ENCODE data around the gene FAM50B. TPM values are rescaled to one million over a fixed set of nuclear protein-coding genes. Genes with fewer than 3 reads are reported as not detected.

Gene FAM50B
- total and polyA plus RNA-seq, 2 of the 13 experiments (the other 11 are each of a cell fraction or from before 2014, with no cell fraction given), result 0.05 TPM; not detected in 1

DNA sequence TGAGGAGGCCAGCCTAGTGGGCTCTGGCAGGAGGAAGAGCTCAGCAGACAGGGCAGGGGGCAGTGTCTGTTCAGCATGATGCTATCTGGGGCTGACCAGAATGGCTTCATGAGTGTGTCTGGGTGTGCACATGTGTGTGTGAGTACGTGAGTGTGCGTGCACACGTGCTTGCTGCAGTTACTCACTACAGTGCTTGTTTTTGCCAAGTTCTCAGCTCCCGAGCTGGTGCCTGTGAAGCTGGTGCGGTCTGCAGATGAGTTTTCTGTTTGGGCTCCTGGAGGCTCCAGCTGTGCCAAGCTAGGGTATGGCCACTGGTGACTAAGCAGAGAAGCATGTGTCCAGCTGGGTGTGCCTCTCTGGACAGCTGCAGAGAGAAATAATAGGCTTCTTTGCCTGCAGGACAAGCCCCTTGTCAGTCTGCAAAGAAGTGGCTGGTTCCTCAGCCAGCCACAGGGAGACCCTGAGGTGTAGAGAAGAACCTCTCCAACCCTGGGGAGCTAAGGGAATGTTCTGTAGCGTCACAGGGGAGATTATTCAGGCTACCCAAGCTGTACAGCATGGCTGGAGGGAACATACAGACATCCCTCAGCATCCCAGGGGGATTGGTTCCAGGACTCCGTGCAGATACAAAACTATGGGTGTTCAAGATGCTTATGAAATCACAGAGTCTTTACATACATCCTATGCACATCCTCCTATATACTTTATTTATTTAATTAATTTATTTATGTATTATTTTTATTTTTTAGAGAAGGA, 40.2 kb upstream of the FAM50B start (continued):
- TF ChIP-seq, protein P1, sequence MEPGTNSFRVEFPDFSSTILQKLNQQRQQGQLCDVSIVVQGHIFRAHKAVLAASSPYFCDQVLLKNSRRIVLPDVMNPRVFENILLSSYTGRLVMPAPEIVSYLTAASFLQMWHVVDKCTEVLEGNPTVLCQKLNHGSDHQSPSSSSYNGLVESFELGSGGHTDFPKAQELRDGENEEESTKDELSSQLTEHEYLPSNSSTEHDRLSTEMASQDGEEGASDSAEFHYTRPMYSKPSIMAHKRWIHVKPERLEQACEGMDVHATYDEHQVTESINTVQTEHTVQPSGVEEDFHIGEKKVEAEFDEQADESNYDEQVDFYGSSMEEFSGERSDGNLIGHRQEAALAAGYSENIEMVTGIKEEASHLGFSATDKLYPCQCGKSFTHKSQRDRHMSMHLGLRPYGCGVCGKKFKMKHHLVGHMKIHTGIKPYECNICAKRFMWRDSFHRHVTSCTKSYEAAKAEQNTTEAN (CRISPR knock-in tag; conservative IDR thresholded peaks at IDR 0.05), result peak; percentile 90
- TF ChIP-seq ZBTB38 (CRISPR knock-in tag; IDR thresholded peaks at IDR 0.05) (peak; percentile 73; the same call in 1 of the 2 replicates), RAD21 (CRISPR knock-in tag; IDR thresholded peaks at IDR 0.05) (0 out of 2 replicates have a peak, but pooled peaks have one; percentile 13), ZNF775 (CRISPR knock-in tag; IDR thresholded peaks at IDR 0.05; ENCODE audit: borderline replicate concordance) (no peak), ZNF296 (CRISPR knock-in tag; conservative IDR thresholded peaks at IDR 0.05) (no peak), FOSL2 (CRISPR knock-in tag; IDR thresholded peaks at IDR 0.05) (peak; percentile 94), TEAD3 (CRISPR knock-in tag; optimal IDR thresholded peaks at IDR 0.05; ENCODE audit: borderline replicate concordance) (peak; percentile 77), GATAD2A (CRISPR knock-in tag; IDR thresholded peaks at IDR 0.05) (peak; percentile 6; the same call in 1 of the 2 replicates), HNRNPL (IDR thresholded peaks at IDR 0.05; ENCODE audit: low read depth, low read length) (0 out of 2 replicates have a peak, but pooled peaks have one; percentile 42), SAP130 (CRISPR knock-in tag; IDR thresholded peaks at IDR 0.05; ENCODE audit: low read depth) (0 out of 2 replicates have a peak, but pooled peaks have one; percentile 27), PHF20 (CRISPR knock-in tag; IDR thresholded peaks at IDR 0.05) (no peak), SIX4 (CRISPR knock-in tag; IDR thresholded peaks at IDR 0.05) (no peak), AKAP8 (CRISPR knock-in tag; IDR thresholded peaks at IDR 0.05) (no peak), ZNF563 (CRISPR knock-in tag; IDR thresholded peaks at IDR 0.05) (no peak)
- TF ChIP-seq, protein P2, sequence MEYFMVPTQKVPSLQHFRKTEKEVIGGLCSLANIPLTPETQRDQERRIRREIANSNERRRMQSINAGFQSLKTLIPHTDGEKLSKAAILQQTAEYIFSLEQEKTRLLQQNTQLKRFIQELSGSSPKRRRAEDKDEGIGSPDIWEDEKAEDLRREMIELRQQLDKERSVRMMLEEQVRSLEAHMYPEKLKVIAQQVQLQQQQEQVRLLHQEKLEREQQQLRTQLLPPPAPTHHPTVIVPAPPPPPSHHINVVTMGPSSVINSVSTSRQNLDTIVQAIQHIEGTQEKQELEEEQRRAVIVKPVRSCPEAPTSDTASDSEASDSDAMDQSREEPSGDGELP (IDR thresholded peaks at IDR 0.05; ENCODE audit: borderline replicate concordance, low read depth), result peak; percentile 71; the same call in 1 of the 2 replicates
- TF ChIP-seq, protein P3, sequence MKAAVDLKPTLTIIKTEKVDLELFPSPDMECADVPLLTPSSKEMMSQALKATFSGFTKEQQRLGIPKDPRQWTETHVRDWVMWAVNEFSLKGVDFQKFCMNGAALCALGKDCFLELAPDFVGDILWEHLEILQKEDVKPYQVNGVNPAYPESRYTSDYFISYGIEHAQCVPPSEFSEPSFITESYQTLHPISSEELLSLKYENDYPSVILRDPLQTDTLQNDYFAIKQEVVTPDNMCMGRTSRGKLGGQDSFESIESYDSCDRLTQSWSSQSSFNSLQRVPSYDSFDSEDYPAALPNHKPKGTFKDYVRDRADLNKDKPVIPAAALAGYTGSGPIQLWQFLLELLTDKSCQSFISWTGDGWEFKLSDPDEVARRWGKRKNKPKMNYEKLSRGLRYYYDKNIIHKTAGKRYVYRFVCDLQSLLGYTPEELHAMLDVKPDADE (CRISPR knock-in tag; IDR thresholded peaks at IDR 0.05), result no peak
- TF ChIP-seq, protein P4, sequence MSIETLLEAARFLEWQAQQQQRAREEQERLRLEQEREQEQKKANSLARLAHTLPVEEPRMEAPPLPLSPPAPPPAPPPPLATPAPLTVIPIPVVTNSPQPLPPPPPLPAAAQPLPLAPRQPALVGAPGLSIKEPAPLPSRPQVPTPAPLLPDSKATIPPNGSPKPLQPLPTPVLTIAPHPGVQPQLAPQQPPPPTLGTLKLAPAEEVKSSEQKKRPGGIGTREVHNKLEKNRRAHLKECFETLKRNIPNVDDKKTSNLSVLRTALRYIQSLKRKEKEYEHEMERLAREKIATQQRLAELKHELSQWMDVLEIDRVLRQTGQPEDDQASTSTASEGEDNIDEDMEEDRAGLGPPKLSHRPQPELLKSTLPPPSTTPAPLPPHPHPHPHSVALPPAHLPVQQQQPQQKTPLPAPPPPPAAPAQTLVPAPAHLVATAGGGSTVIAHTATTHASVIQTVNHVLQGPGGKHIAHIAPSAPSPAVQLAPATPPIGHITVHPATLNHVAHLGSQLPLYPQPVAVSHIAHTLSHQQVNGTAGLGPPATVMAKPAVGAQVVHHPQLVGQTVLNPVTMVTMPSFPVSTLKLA (IDR thresholded peaks at IDR 0.05), result peak; percentile 37
- TF ChIP-seq, protein P5, sequence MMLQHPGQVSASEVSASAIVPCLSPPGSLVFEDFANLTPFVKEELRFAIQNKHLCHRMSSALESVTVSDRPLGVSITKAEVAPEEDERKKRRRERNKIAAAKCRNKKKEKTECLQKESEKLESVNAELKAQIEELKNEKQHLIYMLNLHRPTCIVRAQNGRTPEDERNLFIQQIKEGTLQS (CRISPR knock-in tag; IDR thresholded peaks at IDR 0.05), result peak; percentile 57; the same call in 1 of the 2 replicates
- TF ChIP-seq, protein P6, sequence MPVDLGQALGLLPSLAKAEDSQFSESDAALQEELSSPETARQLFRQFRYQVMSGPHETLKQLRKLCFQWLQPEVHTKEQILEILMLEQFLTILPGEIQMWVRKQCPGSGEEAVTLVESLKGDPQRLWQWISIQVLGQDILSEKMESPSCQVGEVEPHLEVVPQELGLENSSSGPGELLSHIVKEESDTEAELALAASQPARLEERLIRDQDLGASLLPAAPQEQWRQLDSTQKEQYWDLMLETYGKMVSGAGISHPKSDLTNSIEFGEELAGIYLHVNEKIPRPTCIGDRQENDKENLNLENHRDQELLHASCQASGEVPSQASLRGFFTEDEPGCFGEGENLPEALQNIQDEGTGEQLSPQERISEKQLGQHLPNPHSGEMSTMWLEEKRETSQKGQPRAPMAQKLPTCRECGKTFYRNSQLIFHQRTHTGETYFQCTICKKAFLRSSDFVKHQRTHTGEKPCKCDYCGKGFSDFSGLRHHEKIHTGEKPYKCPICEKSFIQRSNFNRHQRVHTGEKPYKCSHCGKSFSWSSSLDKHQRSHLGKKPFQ (CRISPR knock-in tag; IDR thresholded peaks at IDR 0.05; ENCODE audit: insufficient replicate concordance), result no peak

All from HepG2 (cell line).